Small intestine (tissue), 7 donors: ENCODE measurements around the gene GYPC. TPM values are rescaled to one million over a fixed set of nuclear protein-coding genes. Genes with fewer than 3 reads are reported as not detected.
"Not testable (repeated sequence)": the region's sequence is repeated elsewhere in the genome, so short reads cannot be mapped to it uniquely, and the experiment has no call there.

Experiments
- DNase-seq, 2 donors: peaks; one replicate each; pipeline versions ENCODE4 v3.0.0 to v3.0.0-alpha.2; 2013
- FAIRE-seq: peaks from 2 replicates; lab custom pipeline; 2012; peaks lifted over from hg19 to GRCh38; lab: Jason Lieb, UNC
- H3K27ac ChIP-seq, 3 donors: one replicate each; pipeline ENCODE4 v1.5.1; 2013; ENCODE audit warnings: low read length in 2 of 3, mild to moderate bottlenecking in 2 of 3, control low read depth in 1 of 3, inconsistent platforms in 1 of 3, low read depth in 1 of 3, moderate library complexity in 1 of 3
- H3K27me3 ChIP-seq, 3 donors: one replicate each; pipeline ENCODE4 v1.6.1; 2013; ENCODE audit warnings: low read length in 3 of 3, inconsistent platforms in 1 of 3; ENCODE audit not compliant: control insufficient read depth in 3 of 3, insufficient read depth in 3 of 3
- H3K36me3 ChIP-seq, 3 donors: one replicate each; pipeline ENCODE4 v1.6.1; 2013; ENCODE audit warnings: low read length in 3 of 3, inconsistent platforms in 1 of 3, low read depth in 1 of 3, mild to moderate bottlenecking in 1 of 3, moderate library complexity in 1 of 3; ENCODE audit not compliant: control insufficient read depth in 3 of 3, insufficient read depth in 2 of 3
- H3K4me1 ChIP-seq, 3 donors: one replicate each; pipeline ENCODE4 v1.6.1; 2013; ENCODE audit warnings: low read length in 2 of 3, inconsistent platforms in 1 of 3, low read depth in 1 of 3, mild to moderate bottlenecking in 1 of 3, moderate library complexity in 1 of 3; ENCODE audit not compliant: control insufficient read depth in 3 of 3, insufficient read depth in 2 of 3
- H3K4me3 ChIP-seq, 3 donors: one replicate each; pipeline ENCODE4 v1.5.1; 2013; ENCODE audit warnings: low read length in 3 of 3, control low read depth in 1 of 3, inconsistent platforms in 1 of 3, low read depth in 1 of 3, mild to moderate bottlenecking in 1 of 3, moderate library complexity in 1 of 3
- H3K9me3 ChIP-seq, 2 donors: one replicate each; pipeline ENCODE4 v1.6.1; 2013; ENCODE audit warnings: low read depth in 1 of 2, low read length in 1 of 2; ENCODE audit not compliant: control insufficient read depth in 2 of 2, insufficient read depth in 1 of 2
- WGBS, 3 donors: extraction: QIAGEN DNeasy Blood & Tissue Kit; methylation state at CpG; one replicate each; pipeline ENCODE4 v1.1.7; 2013; 5-methylcytosine and 5-hydroxymethylcytosine counted together
- polyA plus RNA-seq, 4 donors: library from polyadenylated mRNA; stranded (reverse) in 3 of 4; unstranded in 1 of 4; fragments of 200-250 nt in 3 of 4; fragments of 120-200 nt in 1 of 4; gene quantifications; one replicate each; pipeline versions ENCODE4 v1.2.1 to v1.2.3, GENCODE V29; 2013
- donor health status: healthy with polysubstance abuse.
- donor health status: control.
- donor health status: control.
- donor health status: Bipolar disorder and iron deficiency.
- donor health status: healthy.

GYPC gene
- polyA plus RNA-seq, 4 donors = 4.5 to 50.5 (median 29.2) TPM

GRCh38 chr2:126687503-126687902 is 31.5 kb downstream of the GYPC start:
- no peak for FAIRE-seq
- Histone ChIP-seq H3K4me1 (no peaks in the 10 kb centered on the region), H3K36me3 (no peaks in the 10 kb centered on the region), H3K4me3 (no peak overlapping the region), H3K27ac (no peak overlapping the region), H3K27me3 (no peaks in the 10 kb centered on the region), H3K9me3 (peaks cover 0 to 3% of the 10 kb centered on the region in 2 donors)
- DNase-seq = no peak
- 79 to 93% (median 84%) methylated on average over 2 of the region's 2 CpGs for WGBS, 3 donors

- WGBS, 3 donors = 72 to 83% (median 74%) methylated on average over 2 of the region's 2 CpGs
- H3K27me3 ChIP-seq, FAIRE-seq: not testable (repeated sequence)
Measured at GRCh38 chr2:126688594-126688993, 32.6 kb downstream of the GYPC start.

GRCh38 chr2:126692241-126692640 is 36.3 kb downstream of the GYPC start:
- not testable (repeated sequence) for H3K27ac ChIP-seq, H3K9me3 ChIP-seq, H3K36me3 ChIP-seq, FAIRE-seq, H3K27me3 ChIP-seq, H3K4me3 ChIP-seq, DNase-seq, H3K4me1 ChIP-seq
- 36 to 48% (median 42%) methylated on average over 1 of the region's 1 CpG for WGBS, 3 donors

More at GRCh38 chr2:126688594-126688993, 32.6 kb downstream of the GYPC start:
- H3K4me1 ChIP-seq, DNase-seq, H3K4me3 ChIP-seq, H3K9me3 ChIP-seq, H3K36me3 ChIP-seq, H3K27ac ChIP-seq: not testable (repeated sequence)

- WGBS, 3 donors = 83 to 88% (median 83%) methylated on average over 2 to 3 of the region's 3 CpGs
- H3K27me3 ChIP-seq, FAIRE-seq, H3K27ac ChIP-seq, H3K4me1 ChIP-seq, H3K36me3 ChIP-seq, DNase-seq, H3K9me3 ChIP-seq, H3K4me3 ChIP-seq: not testable (repeated sequence)
Measured at GRCh38 chr2:126692934-126693592, 37.1 kb downstream of the GYPC start.

- whole genome bisulfite sequencing, 3 donors = 76 to 87% (median 85%) methylated on average over 15 of the region's 15 CpGs
- Histone ChIP-seq H3K4me3 (no peak overlapping the region), H3K36me3 (peaks cover 0 to 8% (median 0%) of the 10 kb centered on the region in 3 donors), H3K27ac (no peak overlapping the region), H3K4me1 (no peaks in the 10 kb centered on the region), H3K9me3 (peaks cover 0 to 7% of the 10 kb centered on the region in 2 donors), H3K27me3 (no peaks in the 10 kb centered on the region)
- FAIRE-seq = no peak
- no peak for DNase-seq
Measured at GRCh38 chr2:126696644-126697520, 40.9 kb downstream of the GYPC start.

- no peak overlapping the region for H3K4me3 ChIP-seq
- 52 to 56% (median 55%) methylated on average over 2 of the region's 2 CpGs for WGBS, 3 donors
- DNase-seq (no peak), FAIRE-seq (no peak)
- H3K36me3 ChIP-seq = peaks cover 0 to 8% (median 0%) of the 10 kb centered on the region in 3 donors
- no peaks in the 10 kb centered on the region for H3K27me3 ChIP-seq
- H3K27ac ChIP-seq = no peak overlapping the region
- no peaks in the 10 kb centered on the region for H3K4me1 ChIP-seq
- peaks cover 0 to 3% of the 10 kb centered on the region in 2 donors for H3K9me3 ChIP-seq
Measured at GRCh38 chr2:126698376-126698775, 42.4 kb downstream of the GYPC start.

GRCh38 chr2:126699018-126699417 is 43.1 kb downstream of the GYPC start:
- no peak for FAIRE-seq

GRCh38 chr2:126699716-126700581 is 44.0 kb downstream of the GYPC start:
- DNase-seq = peak in 1 of 2 donors; percentile 21
- no peak for FAIRE-seq
- H3K9me3 ChIP-seq = no peaks in the 10 kb centered on the region
- no peak overlapping the region for H3K27ac ChIP-seq
- peaks cover 0 to 6% (median 0%) of the 10 kb centered on the region in 3 donors for H3K36me3 ChIP-seq
- no peaks in the 10 kb centered on the region for H3K4me1 ChIP-seq
- 62 to 75% (median 71%) methylated on average over 4 of the region's 4 CpGs for WGBS, 3 donors
- no peak overlapping the region for H3K4me3 ChIP-seq
- H3K27me3 ChIP-seq = no peaks in the 10 kb centered on the region

More at GRCh38 chr2:126699018-126699417, 43.1 kb downstream of the GYPC start:
- Histone ChIP-seq H3K4me3 (no peak overlapping the region), H3K9me3 (no peaks in the 10 kb centered on the region), H3K36me3 (peaks cover 0 to 8% (median 0%) of the 10 kb centered on the region in 3 donors), H3K27me3 (no peaks in the 10 kb centered on the region), H3K4me1 (no peaks in the 10 kb centered on the region), H3K27ac (no peak overlapping the region)
- 81 to 90% (median 82%) methylated on average over 2 of the region's 2 CpGs for WGBS, 3 donors
- DNase-seq = no peak
